SKM-1 treated with dmso at 0.1 percent for 144 hours (cell line): Measurements from ENCODE around the gene ERC2.

Source experiments
- DNase-seq: peaks from one replicate; lab custom pipeline; 2025; ENCODE audit not compliant: unreplicated experiment; lab: John Stamatoyannopoulos, UW

ERC2 gene

DNA sequence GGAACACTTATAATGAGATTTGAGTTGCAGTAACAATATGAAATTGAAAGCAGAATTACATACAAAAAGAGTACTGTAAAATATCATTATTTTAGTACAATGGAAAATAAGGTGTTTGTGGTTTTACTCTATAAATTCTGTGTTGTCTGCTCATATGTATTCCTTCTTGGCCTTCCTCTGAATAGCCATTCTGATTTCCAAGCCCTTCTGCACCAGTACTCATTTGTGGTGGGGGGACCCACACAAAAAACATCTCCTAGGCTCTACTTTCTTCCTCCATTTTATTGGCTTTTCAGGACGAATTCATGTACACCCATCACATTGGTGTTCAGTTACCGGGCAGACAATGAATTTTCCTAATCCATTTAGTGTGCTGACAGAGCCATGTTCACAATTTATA is 338.2 kb downstream of the ERC2 start:
- no peak for DNase-seq

DNA sequence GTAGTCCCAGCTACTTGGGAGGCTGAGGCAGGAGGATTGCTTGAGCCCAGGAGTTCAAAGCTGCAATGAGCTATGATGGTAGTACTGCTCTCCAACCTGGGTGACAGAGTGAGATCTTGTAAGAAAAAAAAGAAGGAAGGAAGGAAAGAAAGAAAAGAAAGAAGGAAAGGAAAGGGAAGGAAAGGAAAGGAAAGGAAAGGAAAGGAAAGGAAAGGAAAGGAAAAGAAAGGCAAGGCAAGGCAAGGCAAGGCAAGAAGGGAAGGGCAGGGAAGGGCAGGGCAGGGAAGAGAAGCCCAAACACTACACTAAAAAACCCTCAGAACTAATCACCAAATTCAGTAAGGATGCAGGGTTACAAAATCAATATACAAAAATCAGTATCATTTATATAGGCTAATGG is 341.6 kb downstream of the ERC2 start:
- DNase-seq = no peak

DNA sequence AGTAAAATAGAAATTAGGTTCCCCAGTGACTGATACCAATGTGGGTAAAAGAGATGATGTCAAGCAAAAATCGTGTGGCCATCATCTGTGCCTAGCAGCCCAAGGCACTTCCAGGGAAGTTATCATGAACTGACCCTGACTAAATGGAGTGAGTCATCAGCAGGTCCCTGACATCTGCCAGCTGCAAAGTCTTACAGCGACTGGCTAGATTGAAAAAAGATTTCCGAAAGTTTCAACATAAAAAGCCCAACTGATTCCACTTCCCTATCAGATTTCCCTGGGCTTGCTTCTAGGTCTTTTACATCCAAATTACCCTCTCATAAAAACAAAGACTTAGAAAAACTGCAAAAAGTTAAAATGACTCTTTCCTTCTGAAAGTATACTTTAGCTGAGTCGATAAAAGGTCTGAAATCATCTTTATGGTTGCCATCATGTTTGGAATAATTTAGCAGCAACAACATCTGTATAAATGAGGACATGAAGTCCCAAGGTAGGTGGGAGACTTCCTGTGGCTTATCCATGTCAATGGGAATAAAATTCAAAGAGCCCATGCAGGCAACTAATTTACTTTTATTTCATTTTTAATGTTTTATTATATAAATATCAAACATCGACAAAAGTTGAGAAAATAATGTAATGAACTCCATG is 342.8 kb downstream of the ERC2 start:
- DNase-seq = no peak

DNA sequence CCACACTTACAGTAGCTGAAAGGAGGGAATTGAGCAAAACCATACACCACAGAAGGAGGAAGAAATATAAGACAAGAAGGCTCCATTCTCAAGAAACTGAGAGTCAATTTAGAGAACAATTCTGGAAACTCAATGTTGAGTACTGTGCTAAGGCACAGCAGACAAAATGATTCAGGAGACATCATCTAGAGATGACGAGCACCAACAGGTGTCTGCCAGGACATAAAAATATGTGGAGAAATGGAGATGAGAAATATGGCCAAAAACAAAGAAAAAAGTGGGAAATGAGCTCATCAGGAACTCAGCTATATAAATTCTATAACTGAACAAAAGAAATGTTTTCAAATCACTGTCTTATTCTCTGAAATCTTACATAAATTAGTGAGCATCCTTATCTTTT is 343.7 kb downstream of the ERC2 start:
- DNase-seq = no peak

DNA sequence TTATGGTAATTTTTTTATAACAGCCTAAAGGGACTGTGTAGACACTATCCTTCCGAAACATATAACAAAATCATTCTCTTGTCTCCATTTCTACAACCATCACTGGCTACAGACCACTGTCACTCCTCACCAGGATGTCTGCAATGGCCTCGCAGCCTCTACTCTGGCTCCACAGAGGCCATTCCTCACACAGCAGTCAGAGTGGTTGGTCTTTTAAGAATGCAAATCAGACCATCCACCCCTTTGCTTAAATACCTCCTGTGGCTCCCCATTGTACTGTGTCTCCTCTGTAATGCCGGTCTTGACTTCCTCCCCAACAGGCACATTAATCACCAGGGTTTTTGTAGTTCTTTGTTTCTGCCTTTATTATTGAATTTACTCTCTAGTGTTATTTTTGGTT is 344.8 kb downstream of the ERC2 start:
- DNase-seq = no peak

DNA sequence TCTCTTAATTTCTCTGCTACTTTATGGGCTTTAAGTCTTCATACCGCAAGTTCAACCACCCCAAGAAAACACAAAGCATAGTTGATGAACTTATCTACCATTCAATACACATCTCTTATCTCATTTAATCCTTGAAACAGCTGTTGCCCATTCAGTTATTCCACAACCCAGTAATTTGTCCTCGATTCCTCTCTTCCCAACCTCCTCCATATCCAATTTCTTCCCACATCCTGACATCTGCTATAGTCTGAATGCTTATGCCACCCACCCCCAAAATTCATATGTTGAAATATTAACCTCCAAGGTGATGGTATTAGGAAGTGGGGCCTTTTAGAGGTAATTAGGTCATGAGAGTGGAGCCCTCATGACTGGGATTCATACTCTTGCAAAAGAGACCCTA is 345.4 kb downstream of the ERC2 start:
- no peak for DNase-seq

DNA sequence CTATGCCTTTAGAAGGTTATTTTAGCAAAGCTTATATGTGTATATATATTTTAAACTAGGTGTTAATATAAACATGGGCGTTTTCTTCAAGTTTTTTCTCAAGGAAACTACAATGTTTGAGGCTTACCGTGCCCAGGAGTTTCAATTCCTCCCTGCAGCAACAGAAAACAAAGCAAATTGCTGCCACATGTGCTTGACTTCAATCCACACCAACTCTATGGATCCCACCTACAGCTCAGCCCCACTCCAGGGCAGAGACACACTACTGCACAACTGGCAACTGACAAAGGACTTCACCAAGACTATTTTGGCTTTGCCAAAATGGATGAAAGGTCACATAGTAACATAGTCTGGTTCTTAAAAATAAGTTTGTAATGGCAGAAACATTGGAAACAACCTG is 346.6 kb downstream of the ERC2 start:
- no peak for DNase-seq

DNA sequence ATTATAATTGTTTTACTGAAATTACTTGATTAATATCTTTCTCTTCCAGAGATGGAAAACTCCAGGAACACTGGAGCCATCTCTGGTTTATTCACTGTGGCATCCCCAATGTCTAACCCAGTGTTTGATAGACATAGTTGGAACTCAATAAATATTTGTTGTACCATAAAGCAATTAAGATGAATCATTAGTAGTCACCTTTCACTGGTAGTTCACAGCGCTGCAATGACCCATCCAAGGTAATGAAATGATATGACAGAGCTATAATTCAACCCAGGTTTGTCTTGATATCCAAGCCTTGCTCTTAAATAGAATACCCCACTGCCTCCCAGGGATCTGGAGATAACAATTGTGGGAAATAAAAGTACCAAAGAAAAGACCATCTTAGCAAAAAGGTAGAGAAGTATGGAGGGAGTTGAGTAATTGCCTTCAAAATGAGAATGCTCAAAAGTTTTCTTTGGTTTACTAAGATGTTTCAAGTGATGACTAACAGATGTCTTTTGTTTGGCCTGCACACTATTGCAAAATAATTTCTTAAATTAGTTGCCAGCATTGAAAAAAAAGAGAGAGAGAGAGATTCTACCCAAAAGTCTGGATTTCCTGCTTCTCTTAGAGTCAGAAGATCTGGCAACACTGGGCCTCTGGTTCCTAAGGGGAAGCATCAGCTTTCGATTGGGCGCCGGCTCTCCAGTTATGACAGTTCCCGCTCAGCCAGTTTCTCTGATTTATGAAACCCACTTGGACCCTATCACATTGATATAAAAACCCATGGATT is 348.5 kb downstream of the ERC2 start:
- no peak for DNase-seq

DNA sequence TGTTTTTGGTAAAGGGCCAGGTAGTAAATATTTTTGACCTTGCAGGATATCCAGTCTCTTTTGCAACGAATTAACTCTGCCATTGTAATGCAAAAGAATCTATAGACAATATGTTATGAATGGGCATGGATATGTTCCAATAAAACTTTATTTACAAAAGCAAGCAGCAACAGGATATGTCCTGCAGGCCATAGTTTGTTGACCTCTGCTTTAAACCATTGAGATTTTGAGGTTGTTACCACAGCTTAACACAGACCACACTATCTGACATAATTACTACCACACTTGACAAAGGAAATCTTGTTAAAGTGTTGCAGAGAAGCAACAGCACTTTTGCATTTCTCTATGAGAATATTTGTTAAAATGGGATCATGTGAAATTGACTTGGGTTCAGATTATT is 349.3 kb downstream of the ERC2 start:
- no peak for DNase-seq

DNA sequence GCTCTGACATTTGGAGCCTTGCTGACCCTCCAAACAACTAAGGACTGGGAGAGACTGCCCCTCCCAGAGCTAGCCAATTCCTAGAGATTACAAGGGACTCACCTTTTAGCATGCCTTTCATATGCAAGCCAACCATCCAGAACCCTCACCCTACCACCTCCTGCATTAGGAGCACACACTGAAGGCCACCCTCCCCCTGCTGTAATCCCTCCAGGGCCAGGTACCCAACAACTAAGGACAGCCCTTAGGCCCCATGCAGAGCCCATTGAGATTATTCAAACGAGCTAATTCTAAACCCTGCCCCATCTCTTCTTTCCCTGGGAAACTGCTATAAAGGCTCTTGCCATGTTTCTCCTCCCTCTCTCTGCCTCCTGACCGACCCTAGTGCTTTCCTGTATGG is 352.6 kb downstream of the ERC2 start:
- DNase-seq = no peak

DNA sequence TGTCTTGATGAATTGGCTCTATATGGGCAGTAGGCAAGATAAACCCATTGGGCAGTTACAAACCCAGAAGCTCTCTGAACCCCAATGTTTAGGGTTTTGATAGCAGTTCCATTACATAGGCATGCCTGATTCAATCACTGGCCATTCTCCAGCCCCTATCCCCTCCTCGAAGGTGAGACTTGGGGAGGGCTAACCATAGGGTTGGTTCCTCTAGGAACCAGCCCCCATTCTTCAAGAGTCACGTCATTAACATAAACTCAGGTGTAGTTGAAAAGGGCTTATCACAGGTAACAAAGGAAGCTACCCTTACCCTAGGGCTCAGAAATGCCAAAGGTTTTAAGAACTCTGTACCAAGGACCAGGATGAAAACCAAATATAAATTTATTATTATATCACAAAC is 353.1 kb downstream of the ERC2 start:
- no peak for DNase-seq

DNA sequence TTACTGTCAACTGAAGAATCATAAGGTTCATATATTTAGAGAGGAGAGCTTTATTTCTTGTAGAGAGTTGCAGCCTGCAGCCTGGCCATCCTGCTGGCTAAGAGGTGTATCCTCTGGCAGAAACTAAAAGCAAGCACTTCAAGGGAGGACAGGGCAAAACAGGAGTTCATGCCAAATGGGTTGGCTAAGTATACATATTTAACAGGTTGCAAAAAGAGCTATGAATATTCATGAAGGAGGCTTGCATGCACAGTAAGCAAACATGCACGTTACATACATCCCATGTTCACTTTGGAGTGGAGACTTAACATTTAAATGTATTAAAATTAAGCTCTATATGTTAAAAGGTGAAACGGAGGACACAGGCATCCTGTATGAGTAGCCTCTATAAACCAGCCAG is 354.4 kb downstream of the ERC2 start:
- no peak for DNase-seq

DNA sequence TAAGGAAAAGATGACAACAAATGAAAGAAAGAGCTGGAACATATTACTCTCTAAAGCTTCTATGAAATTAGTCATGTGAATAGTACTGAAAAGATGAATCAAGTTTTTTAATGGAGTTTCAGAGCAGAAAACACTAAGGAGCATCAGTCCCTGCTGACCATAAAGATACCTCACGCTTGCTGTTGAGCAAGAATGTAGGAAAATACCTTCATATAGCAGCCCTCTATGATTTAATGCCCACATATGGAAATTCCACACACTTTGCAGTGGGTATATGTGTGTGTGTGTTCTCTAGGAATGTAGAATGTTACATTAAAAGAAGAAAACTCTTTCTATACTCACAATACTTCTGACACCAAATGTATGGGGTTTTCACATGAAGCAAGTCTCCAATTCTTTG is 355.0 kb downstream of the ERC2 start:
- DNase-seq = no peak

DNA sequence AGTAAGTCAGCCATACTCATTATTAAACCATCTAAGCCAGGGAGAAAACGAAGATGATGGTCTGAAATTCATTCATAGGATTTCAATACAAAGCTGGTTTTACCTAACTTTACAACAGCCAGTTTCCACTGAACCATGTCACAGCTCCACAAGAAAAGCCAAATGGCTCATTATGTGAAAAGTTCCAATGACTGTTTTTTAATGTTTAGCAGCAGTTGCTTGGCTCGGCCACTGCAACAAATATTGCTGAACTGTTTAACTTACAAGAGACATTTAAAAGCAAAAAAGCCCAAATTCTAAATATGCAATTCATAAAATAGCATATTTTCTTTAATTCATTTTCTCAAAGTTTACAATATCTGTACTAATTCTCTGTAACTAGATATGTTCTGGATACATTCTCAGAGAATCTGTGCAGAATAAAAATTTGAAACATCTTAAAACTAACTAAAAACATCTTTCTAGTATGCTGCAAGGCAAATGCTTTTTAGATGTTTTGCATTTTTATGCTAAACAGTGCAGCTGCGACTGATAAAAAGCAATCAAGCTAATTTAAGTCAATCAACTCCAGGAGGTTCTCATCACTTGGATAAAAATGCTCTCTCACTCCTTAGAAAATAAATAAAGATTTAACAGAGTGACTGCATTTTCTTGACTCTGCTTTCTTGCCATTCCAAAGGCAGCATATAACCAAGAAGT is 356.5 kb downstream of the ERC2 start:
- DNase-seq = no peak

DNA sequence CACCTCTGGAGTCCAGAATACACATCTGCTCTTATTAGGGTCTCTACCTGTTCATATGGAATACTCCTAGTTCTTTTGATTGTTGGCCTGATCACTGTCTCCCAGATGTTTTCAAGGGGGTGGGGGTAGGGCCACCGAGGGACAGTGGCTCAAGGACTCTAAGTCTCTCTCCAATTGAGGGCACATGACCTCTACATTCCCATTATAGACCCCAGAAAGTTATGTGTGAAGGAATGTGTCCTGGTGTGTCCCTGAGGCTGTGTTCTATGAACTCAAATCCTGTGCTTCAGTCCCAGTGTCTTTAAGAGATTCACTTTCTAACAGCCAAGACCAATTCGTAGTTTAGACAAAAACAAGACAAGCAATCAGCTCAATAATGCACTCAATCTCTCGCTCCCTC is 357.4 kb downstream of the ERC2 start:
- DNase-seq = no peak

DNA sequence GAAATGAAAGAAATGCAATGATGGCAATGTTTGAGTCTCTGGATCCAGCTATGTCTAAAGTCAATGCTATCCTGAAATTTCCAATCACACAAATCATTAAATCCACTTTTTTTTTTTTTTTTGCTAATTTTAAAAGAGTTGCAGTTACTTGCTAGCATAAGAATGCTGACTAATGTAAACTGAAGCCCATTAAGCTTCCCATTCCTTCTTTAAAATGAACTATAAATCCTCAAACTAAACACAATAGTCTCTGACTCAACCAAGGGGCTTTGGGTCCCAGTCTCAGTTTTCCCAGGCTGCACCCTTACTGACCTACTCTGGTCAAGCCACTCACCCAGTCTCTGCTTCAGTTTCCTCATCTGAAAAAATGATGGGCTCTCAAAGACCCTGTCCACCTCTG is 361.1 kb downstream of the ERC2 start:
- no peak for DNase-seq

DNA sequence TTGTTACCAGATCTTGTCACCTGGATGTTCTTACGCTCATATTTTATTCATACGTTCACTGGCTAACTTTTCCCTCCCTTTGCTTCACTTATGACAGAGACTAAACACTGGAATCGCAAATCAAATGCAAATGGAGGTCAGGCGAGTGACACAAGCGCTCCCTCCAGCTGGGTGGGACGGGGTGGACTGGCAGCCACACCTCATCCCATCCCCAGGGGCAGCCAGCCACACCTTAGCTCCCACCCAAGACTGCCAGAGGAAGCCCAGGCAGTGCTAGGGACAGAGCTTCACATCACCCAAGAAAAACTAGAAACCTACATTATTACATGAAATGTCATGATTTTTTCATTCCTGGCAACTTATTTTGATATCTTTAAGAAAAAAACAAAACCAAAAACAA is 366.2 kb downstream of the ERC2 start:
- DNase-seq = no peak

DNA sequence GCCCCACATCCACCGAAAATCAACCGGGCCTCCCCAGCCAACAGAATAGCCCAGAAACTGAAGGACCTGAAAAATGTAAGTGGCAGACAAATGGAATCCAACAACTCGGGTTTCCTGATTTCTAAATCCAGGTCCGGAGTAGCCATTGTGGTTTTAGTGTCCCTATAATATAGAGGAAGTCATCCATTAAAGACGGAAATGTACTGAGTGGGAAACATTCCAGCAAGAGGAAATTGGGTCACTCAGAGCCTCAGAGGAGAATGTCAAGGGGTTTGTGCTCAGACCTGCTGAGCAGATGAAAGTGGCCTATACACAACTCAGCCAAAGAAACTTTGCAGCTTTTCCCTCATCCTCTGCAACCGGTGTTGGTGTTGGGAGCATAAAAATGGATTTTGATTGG is 366.7 kb downstream of the ERC2 start:
- DNase-seq = no peak

DNA sequence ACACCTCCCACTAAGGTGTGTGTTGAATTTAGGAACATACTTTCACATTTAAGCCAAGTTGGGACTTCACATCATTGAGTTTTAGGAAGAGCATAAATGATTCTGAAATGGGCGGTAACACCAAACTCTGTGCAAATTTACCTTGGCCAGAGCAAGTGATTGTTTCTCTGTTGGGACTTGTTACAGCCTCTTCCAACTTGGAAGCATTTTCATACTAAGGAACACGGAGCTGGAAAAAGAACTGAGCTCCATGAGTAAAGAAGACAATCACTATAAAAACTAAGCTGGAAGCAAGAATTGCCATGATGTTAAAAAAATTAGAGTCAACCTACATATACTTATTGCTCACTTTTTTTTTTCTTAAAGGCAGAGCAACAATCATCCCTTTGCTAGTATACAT is 371.3 kb downstream of the ERC2 start:
- DNase-seq = no peak

DNA sequence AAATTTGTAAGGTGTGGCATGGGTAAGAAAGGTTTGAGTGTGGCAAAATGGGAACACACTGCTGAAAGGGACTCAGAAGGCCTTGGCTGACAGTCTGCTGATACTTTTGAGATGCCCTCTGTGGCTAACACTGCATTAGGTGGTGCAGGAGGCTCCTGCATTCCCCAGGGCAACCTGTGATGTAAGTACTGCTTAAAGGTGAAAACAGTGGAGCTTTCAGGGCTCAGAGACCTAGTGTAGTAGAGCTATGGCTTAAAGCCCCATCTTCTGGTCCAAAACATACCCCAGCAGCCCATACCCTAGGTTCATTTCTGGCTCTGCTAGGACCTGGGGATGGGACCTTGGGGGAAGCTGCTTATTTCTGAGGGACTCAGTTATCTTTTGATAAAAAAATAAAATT is 374.1 kb downstream of the ERC2 start:
- no peak for DNase-seq

DNA sequence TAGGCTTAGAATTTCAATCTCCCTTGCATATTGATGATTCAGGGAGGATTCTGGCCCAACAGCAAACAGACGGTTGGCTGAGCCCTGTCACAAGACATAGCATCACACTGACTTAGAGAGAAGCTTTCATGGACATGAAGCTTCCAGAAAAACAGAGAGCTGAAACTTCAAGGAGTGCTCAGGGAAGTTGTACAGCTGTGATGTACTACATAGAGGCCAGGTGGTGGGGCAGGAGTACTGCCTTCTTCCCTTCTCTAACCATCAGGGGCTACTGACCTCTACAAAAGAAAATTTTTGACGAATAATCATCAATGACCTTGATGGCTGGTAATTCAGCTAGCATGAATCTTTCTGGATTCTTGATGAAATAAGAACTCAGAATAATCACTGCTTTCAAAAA is 378.5 kb downstream of the ERC2 start:
- DNase-seq = no peak

DNA sequence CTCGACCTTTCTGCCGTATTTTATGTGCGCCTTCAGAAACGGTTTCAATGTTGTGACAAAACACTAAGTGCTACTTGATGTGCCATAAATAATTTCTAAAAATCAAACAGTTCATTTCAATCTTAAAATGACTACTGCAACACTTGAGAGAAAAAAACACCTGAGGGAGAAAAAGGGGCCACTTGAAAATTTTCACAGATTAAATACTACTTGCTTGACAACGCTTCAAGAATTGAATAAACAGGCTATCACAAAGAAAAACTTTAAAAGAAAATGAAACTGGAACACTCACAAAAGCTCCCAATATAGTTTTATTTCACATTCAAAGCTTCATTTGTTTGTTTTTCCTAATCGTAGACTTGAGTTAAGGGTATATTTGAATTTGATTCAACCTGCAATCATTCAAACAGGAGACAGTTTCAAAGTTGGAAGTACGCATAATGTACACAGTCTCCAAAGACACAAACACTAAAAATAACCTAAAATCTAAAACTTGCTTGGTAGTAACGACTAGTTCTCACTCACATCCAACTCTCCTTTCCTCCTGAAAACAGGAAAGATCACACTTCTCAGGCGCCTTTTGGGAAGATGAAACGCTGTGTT is 380.7 kb downstream of the ERC2 start:
- DNase-seq = no peak
